PFSK-1 (cell line): ENCODE results near the gene PVALB.

ENCODE experiments used
- FOXP2 ChIP-seq: optimal IDR thresholded peaks from 2 replicates; pipeline ENCODE3; 2011; ENCODE audit warnings: borderline replicate concordance, control low read depth, inconsistent platforms; ENCODE audit not compliant: insufficient read depth; ENCODE audit errors: extremely low read length, extremely low read depth
- POLR2AphosphoS5 ChIP-seq: IDR thresholded peaks from 2 replicates; pipeline ENCODE4 v1.6.1; 2012; ENCODE audit warnings: low read depth, mild to moderate bottlenecking, control low read depth, low read length, moderate library complexity
- SIN3A ChIP-seq: IDR thresholded peaks from 2 replicates; pipeline ENCODE4 v1.6.1; 2012; ENCODE audit warnings: mild to moderate bottlenecking, low read length, moderate library complexity, borderline replicate concordance; ENCODE audit not compliant: insufficient read depth
- TAF1 ChIP-seq: IDR thresholded peaks from 2 replicates; pipeline ENCODE4 v1.6.1; 2012; ENCODE audit warnings: low read length, control low read depth, borderline replicate concordance; ENCODE audit not compliant: insufficient read depth
- TF ChIP-seq, protein P1 (sequence below), 2 experiments: IDR thresholded peaks; 2 replicates each; pipeline versions ENCODE4 v1.6.1 to v1.8.0; 2011 to 2012; ENCODE audit warnings: low read depth in 2 of 2, low read length in 2 of 2, control low read depth in 1 of 2, inconsistent platforms in 1 of 2, mild to moderate bottlenecking in 1 of 2, moderate library complexity in 1 of 2; ENCODE audit not compliant: insufficient read depth in 1 of 2

Gene PVALB

DNA sequence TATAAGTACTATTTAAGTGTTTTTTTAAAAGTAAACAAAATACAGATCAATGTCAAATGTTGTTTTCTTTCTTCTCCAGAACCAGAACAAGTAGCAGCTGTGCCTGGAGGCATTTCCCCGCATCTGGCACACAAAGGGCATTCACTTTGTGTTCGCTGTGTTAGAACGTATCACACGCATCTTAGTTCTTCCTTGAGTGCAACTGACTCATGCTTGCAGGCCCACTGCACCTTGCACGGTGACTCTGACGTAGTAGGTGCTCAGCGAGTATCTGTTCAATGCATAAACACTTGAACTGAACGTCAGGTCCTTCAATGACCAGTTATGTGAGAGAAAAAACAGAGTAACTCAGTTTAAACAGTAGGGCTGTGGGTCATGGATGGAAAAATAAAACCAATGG lies 44.4 kb downstream of the PVALB start:
- no peak for TF ChIP-seq SIN3A
- no peak for TF ChIP-seq TAF1
- no peak for TF ChIP-seq POLR2AphosphoS5
- no peak for TF ChIP-seq FOXP2
- TF ChIP-seq, protein P1, sequence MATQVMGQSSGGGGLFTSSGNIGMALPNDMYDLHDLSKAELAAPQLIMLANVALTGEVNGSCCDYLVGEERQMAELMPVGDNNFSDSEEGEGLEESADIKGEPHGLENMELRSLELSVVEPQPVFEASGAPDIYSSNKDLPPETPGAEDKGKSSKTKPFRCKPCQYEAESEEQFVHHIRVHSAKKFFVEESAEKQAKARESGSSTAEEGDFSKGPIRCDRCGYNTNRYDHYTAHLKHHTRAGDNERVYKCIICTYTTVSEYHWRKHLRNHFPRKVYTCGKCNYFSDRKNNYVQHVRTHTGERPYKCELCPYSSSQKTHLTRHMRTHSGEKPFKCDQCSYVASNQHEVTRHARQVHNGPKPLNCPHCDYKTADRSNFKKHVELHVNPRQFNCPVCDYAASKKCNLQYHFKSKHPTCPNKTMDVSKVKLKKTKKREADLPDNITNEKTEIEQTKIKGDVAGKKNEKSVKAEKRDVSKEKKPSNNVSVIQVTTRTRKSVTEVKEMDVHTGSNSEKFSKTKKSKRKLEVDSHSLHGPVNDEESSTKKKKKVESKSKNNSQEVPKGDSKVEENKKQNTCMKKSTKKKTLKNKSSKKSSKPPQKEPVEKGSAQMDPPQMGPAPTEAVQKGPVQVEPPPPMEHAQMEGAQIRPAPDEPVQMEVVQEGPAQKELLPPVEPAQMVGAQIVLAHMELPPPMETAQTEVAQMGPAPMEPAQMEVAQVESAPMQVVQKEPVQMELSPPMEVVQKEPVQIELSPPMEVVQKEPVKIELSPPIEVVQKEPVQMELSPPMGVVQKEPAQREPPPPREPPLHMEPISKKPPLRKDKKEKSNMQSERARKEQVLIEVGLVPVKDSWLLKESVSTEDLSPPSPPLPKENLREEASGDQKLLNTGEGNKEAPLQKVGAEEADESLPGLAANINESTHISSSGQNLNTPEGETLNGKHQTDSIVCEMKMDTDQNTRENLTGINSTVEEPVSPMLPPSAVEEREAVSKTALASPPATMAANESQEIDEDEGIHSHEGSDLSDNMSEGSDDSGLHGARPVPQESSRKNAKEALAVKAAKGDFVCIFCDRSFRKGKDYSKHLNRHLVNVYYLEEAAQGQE (IDR thresholded peaks at IDR 0.05; ENCODE audit: insufficient read depth in 1 of 2, low read depth in 2 of 2, low read length in 2 of 2): no peak

DNA sequence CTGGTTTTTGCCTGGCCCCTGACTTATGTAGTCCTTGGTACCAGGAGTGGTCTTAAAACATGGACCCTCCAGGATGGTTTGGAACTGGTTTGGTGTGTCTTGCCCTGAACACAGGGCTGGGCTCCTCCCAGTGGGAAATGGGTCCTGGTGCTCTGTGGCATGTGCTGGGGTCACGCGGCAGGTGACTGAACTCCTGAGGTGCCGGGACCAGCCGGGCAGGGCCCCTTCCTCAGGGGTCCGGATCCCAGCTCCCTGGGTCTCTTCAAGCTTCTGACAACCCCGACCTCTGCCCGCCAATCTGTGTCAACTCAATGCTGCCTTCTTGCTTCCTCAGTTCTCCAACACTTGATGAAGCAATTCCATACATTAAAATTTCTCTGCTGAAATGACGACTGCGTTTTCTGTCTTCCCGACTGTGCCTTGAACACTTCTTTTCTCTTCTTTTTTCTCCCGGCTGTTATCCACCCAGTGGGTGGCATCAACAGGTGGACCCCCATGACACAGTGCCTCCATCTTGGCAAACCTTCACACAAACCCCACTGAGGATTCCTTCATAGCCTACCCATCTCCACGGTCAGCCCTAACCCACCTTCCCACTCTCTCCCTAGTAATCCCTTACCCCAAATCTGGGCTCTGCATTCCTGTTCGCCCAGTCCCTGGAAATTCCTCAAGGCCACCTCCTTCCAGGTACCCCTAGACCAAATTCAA lies 45.3 kb downstream of the PVALB start:
- TF ChIP-seq FOXP2 (no peak), SIN3A (no peak), TAF1 (no peak), POLR2AphosphoS5 (no peak)
- TF ChIP-seq, protein P1 (IDR thresholded peaks at IDR 0.05; ENCODE audit: insufficient read depth in 1 of 2, low read depth in 2 of 2, low read length in 2 of 2): no peak

GRCh38 chr22:36770513-36771231 lies 46.2 kb downstream of the PVALB start:
- TF ChIP-seq TAF1 (no peak), POLR2AphosphoS5 (no peak), FOXP2 (no peak), SIN3A (no peak)
- TF ChIP-seq, protein P1 (IDR thresholded peaks at IDR 0.05; ENCODE audit: insufficient read depth in 1 of 2, low read depth in 2 of 2, low read length in 2 of 2): no peak

DNA sequence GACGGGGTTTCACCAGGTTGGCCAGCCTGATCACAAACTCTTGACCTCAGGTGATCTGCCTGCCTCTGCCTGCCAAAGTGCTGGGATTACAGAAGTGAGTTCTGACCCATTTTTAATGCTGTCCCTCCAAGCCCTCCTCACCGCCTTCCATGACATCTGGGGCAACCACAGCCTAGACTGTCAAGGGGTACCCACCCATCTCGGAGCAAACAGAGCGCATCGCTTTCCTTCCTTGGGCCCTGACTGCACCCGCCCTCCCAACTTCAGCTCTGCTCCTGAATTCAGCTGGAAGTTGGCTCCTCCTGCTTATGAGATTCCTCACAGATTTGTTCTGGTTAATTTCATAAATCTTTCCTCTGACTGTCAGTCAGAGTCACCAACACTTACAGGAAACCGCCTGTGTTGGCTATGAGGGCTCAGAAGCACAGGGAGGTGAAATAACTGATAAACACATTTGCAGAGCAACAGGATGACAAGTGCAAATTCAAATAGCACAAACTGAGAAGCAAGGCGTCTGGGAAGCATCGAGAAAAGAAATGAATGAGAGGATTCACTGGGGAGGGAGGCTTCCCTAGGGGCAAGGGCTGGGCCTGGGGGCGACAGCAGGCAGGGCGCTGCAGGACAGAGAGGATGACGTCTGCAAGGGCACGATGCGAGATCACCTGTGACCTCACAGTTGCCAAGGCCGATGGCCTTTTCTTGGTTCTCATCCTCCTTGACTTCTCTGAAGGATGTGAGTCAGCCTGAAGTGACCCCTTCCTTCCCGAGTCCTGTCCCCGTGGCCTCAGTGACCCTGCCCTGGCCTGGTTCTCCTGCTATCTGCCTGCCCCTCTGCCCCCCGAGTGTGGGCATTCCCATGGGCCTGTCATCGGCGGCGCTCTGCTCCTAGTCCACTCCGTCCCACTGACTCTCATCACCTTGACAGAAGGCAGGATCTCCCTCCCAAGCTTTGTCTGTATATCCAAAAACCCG lies 47.0 kb downstream of the PVALB start:
- no peak for TF ChIP-seq TAF1
- no peak for TF ChIP-seq POLR2AphosphoS5
- TF ChIP-seq, protein P1 (IDR thresholded peaks at IDR 0.05; ENCODE audit: insufficient read depth in 1 of 2, low read depth in 2 of 2, low read length in 2 of 2): no peak
- no peak for TF ChIP-seq SIN3A
- TF ChIP-seq FOXP2: no peak
